B cell (primary cell): ENCODE results near the gene CSNK2B. TPM values are rescaled to one million over a fixed set of nuclear protein-coding genes. Genes with fewer than 3 reads are reported as not detected.

Experiments
- ATAC-seq: fragments of 200-7000 bp; cut with Tn5 transposase; one replicate; pipeline ENCODE4 v1.10.0; 2021; ENCODE audit warnings: low read depth, mild to moderate bottlenecking, moderate number of reproducible peaks, moderate library complexity
- CTCF ChIA-PET: fragments of 350-600 bp; sonication (Branson Sonifier 250); formaldehyde crosslinking; loops from one replicate; lab custom pipeline; 2021; ENCODE audit warnings: antibody characterized with exemption, inconsistent platforms; lab: Charles Lee
- POLR2A ChIA-PET: fragments of 350-600 bp; sonication (Branson Sonifier 250); formaldehyde crosslinking; loops from one replicate; lab custom pipeline; 2021; ENCODE audit warnings: antibody characterized with exemption; lab: Charles Lee
- DNase-seq: peaks from one replicate; pipeline ENCODE4 v3.0.0; 2013
- H2AFZ ChIP-seq: 2 replicates; pipeline ENCODE4 v1.6.1; 2012; ENCODE audit warnings: mild to moderate bottlenecking, low read depth, low read length; ENCODE audit not compliant: insufficient read depth, poor library complexity, severe bottlenecking
- H3K27ac ChIP-seq, 2 donors: 1 replicate in 1 of 2; 2 replicates in 1 of 2; pipeline ENCODE4 v1.5.1; 2012 to 2013; ENCODE audit warnings: low read length in 2 of 2, mild to moderate bottlenecking in 2 of 2, moderate library complexity in 1 of 2
- H3K27me3 ChIP-seq, 4 experiments: fragments of 200-600 bp in 1 of 4; sonication (generic) in 1 of 4; replicated peaks in 1 of 4; 1 replicate in 2 of 4; 2 replicates in 2 of 4; pipeline versions ENCODE4 v1.6.1 to v1.7.0; 2013 to 2016; ENCODE audit warnings: low read length in 3 of 4, mild to moderate bottlenecking in 2 of 4, mixed read lengths in 1 of 4, moderate library complexity in 1 of 4; ENCODE audit not compliant: insufficient read depth in 4 of 4, control insufficient read depth in 3 of 4; ENCODE audit errors: control extremely low read depth in 1 of 4
- H3K36me3 ChIP-seq, 2 experiments: replicated peaks in 1 of 2; 1 replicate in 1 of 2; 2 replicates in 1 of 2; pipeline versions ENCODE4 v1.6.1 to v1.7.1; 2013; ENCODE audit warnings: low read length in 1 of 2; ENCODE audit not compliant: insufficient read depth in 2 of 2, control insufficient read depth in 1 of 2; ENCODE audit errors: control extremely low read depth in 1 of 2, extremely low read depth in 1 of 2
- H3K4me1 ChIP-seq, 2 donors: fragments of 200-600 bp in 1 of 2; sonication (generic) in 1 of 2; 1 replicate in 1 of 2; 2 replicates in 1 of 2; pipeline versions ENCODE4 v1.5.1 to v1.6.1; 2013 to 2017; ENCODE audit warnings: low read length in 2 of 2; ENCODE audit not compliant: control insufficient read depth in 2 of 2, insufficient read depth in 2 of 2
- H3K4me2 ChIP-seq: replicated peaks from 2 replicates; pipeline ENCODE3; 2012; ENCODE audit warnings: mild to moderate bottlenecking, low read depth, low read length; ENCODE audit not compliant: poor library complexity, severe bottlenecking
- H3K4me3 ChIP-seq, 5 experiments: fragments of 200-600 bp in 1 of 5; sonication (generic) in 1 of 5; 1 replicate in 3 of 5; 2 replicates in 2 of 5; pipeline versions ENCODE4 v1.5.1 to v1.7.0; 2011 to 2016; ENCODE audit warnings: low read length in 4 of 5, mild to moderate bottlenecking in 4 of 5, low read depth in 2 of 5, control low read depth in 1 of 5, moderate library complexity in 1 of 5; ENCODE audit not compliant: insufficient read depth in 1 of 5; ENCODE audit errors: control extremely low read depth in 1 of 5, extremely low read depth in 1 of 5
- H3K79me2 ChIP-seq: fragments of 200-600 bp; sonication (generic); one replicate; pipeline ENCODE4 v1.6.0; 2016; ENCODE audit warnings: low read length; ENCODE audit not compliant: control insufficient read depth, insufficient read depth
- H3K9ac ChIP-seq: fragments of 200-600 bp; sonication (generic); 2 replicates; pipeline ENCODE4 v1.6.1; 2017; ENCODE audit warnings: mild to moderate bottlenecking, low read length, moderate library complexity
- H3K9me3 ChIP-seq, 3 donors: one replicate each; pipeline versions ENCODE4 v1.6.1 to v1.7.1; 2013; ENCODE audit warnings: low read length in 2 of 3; ENCODE audit not compliant: control insufficient read depth in 2 of 3, insufficient read depth in 1 of 3; ENCODE audit errors: control extremely low read depth in 1 of 3
- H4K20me1 ChIP-seq: 2 replicates; pipeline ENCODE4 v1.6.0; 2012; ENCODE audit warnings: mild to moderate bottlenecking, low read length; ENCODE audit not compliant: insufficient read depth, control insufficient read depth, poor library complexity, severe bottlenecking
- H3K27ac Mint-ChIP-seq: one replicate; pipeline ENCODE4 v1.8.0; 2021; ENCODE audit warnings: mixed read lengths
- H3K27me3 Mint-ChIP-seq: one replicate; pipeline ENCODE4 v1.8.0; 2021; ENCODE audit warnings: mixed read lengths
- H3K4me1 Mint-ChIP-seq: one replicate; pipeline ENCODE4 v1.8.0; 2021; ENCODE audit warnings: mixed read lengths
- H3K4me3 Mint-ChIP-seq: one replicate; pipeline ENCODE4 v1.8.0; 2021; ENCODE audit warnings: mixed read lengths
- H3K9me3 Mint-ChIP-seq: one replicate; pipeline ENCODE4 v1.8.0; 2022; ENCODE audit warnings: mixed read lengths; ENCODE audit not compliant: insufficient read depth
- CTCF ChIP-seq: fragments of 200-600 bp; IDR thresholded peaks from one replicate; pipeline ENCODE4 v1.8.0; 2022; ENCODE audit warnings: antibody characterized with exemption, mild to moderate bottlenecking
- EZH2 ChIP-seq: IDR thresholded peaks from 2 replicates; pipeline ENCODE4 v1.6.1; 2012; ENCODE audit warnings: borderline replicate concordance, low read depth, mild to moderate bottlenecking, moderate library complexity, low read length; ENCODE audit not compliant: insufficient read depth, poor library complexity, severe bottlenecking
- WGBS: methylation state at CpG from one replicate; pipeline ENCODE4 v1.1.5; 2013; ENCODE audit warnings: missing lambda C conversion rate; ENCODE audit not compliant: insufficient coverage; 5-methylcytosine and 5-hydroxymethylcytosine counted together
- intact Hi-C: fragments of 100-400 bp; cut with micrococcal nuclease; formaldehyde crosslinking; loops from one replicate; pipeline ENCODE4 v1.10.0; 2022
- polyA plus RNA-seq: library from polyadenylated mRNA; depleted of rRNA; stranded (reverse); fragments of >200 nt; gene quantifications from 2 replicates; pipeline ENCODE4 v1.2.3, GENCODE V29; 2012
- total RNA-seq, 2 donors: library from RNA; stranded (reverse); fragments of 120-200 nt in 1 of 2; gene quantifications; 1 replicate in 1 of 2; 2 replicates in 1 of 2; pipeline versions ENCODE4 v1.2.3 to v1.2.4, GENCODE V29; 2013 to 2022

Gene CSNK2B
- total and polyA plus RNA-seq, 2 donors (not counting 1 experiment from before 2014, with no cell fraction given): 142 to 146 TPM

GRCh38 chr6:31636698-31637596 lies 28.9 kb upstream of the CSNK2B start:
- H3K27ac Mint-ChIP-seq: no peak overlapping the region
- no peak overlapping the region for H2AFZ ChIP-seq
- no peak overlapping the region for H3K4me3 Mint-ChIP-seq
- H3K4me2 ChIP-seq: no peak overlapping the region
- H3K27me3 ChIP-seq: no peaks in the 10 kb centered on the region
- ChIA-PET CTCF (interaction anchor here (0.6 kb wide), 1 partner anchor 195 kb away, joined by 3 read pairs; no protein-coding TSS in a partner anchor), POLR2A (interaction anchor here (1.1 kb wide), 1 partner anchor 15 kb away, joined by 3 read pairs; no protein-coding TSS in a partner anchor)
- H3K27me3 Mint-ChIP-seq: no peaks in the 10 kb centered on the region
- DNase-seq (no peak), ATAC-seq (no peak)
- H3K9me3 ChIP-seq: no peaks in the 10 kb centered on the region
- intact Hi-C loops: no loop called here
- 94% methylated on average over 21 of the region's 27 CpGs for WGBS
- H3K9ac ChIP-seq: no peak overlapping the region
- H3K36me3 ChIP-seq: peaks cover 12 to 91% of the 10 kb centered on the region in 2 experiments
- no peak for TF ChIP-seq CTCF
- no peak for TF ChIP-seq EZH2
- H4K20me1 ChIP-seq: peaks cover 22% of the 10 kb centered on the region
- H3K27ac ChIP-seq: no peak overlapping the region
- peaks cover 6% of the 10 kb centered on the region for H3K79me2 ChIP-seq
- H3K4me1 Mint-ChIP-seq: no peaks in the 10 kb centered on the region
- H3K4me3 ChIP-seq: no peak overlapping the region
- H3K9me3 Mint-ChIP-seq: no peaks in the 10 kb centered on the region
- no peaks in the 10 kb centered on the region for H3K4me1 ChIP-seq

- no peak overlapping the region for H3K27ac Mint-ChIP-seq
- Histone ChIP-seq H3K4me2 (no peak overlapping the region), H2AFZ (no peak overlapping the region), H3K36me3 (peaks cover 13 to 89% of the 10 kb centered on the region in 2 experiments), H3K27ac (no peak overlapping the region), H3K9ac (no peak overlapping the region), H3K27me3 (no peaks in the 10 kb centered on the region), H3K4me3 (no peak overlapping the region), H3K4me1 (no peaks in the 10 kb centered on the region), H3K9me3 (no peaks in the 10 kb centered on the region), H3K79me2 (no peaks in the 10 kb centered on the region), H4K20me1 (peaks cover 9% of the 10 kb centered on the region)
- TF ChIP-seq CTCF: no peak
- no peak for TF ChIP-seq EZH2
- ATAC-seq (no peak), DNase-seq (no peak)
- no peaks in the 10 kb centered on the region for H3K27me3 Mint-ChIP-seq
- no peak overlapping the region for H3K4me3 Mint-ChIP-seq
- CTCF ChIA-PET: interaction anchor here (0.5 to 1.4 kb wide), 2 partner anchors 12 to 59 kb away, joined by 3 to 4 read pairs; no protein-coding TSS in a partner anchor
- intact Hi-C loops: no loop called here
- no peaks in the 10 kb centered on the region for H3K9me3 Mint-ChIP-seq
- no peaks in the 10 kb centered on the region for H3K4me1 Mint-ChIP-seq
- WGBS: 91% methylated on average over 8 of the region's 9 CpGs
- POLR2A ChIA-PET: interaction anchor here (1.0 to 1.8 kb wide), 2 partner anchors 13 to 17 kb away, joined by 4 to 5 read pairs; partner anchors contain the start of gene BAG6
Observed at GRCh38 chr6:31639043-31639442, 26.8 kb upstream of the CSNK2B start.
